Smooth muscle cell (in vitro differentiated cells): ENCODE measurements around the gene MCTP2. TPM values are rescaled to one million over a fixed set of nuclear protein-coding genes. Genes with fewer than 3 reads are reported as not detected.

ENCODE experiments used
- DNase-seq: peaks from one replicate; lab custom pipeline; 2025; ENCODE audit not compliant: unreplicated experiment; lab: John Stamatoyannopoulos, UW
- H2AFZ ChIP-seq: fragments of 200-600 bp; sonication (generic); 2 replicates; pipeline ENCODE4 v1.6.0; 2016; ENCODE audit warnings: antibody characterized with exemption, low read depth, mild to moderate bottlenecking
- H3F3A ChIP-seq: fragments of 200-600 bp; sonication (generic); 2 replicates; pipeline ENCODE4 v1.6.0; 2017; ENCODE audit warnings: antibody characterized with exemption, low read depth
- H3K27ac ChIP-seq: fragments of 200-600 bp; sonication (generic); 2 replicates; pipeline ENCODE4 v1.5.1; 2016; ENCODE audit warnings: low read depth, mild to moderate bottlenecking
- H3K27me3 ChIP-seq: fragments of 200-600 bp; sonication (generic); 2 replicates; pipeline ENCODE4 v1.6.1; 2016; ENCODE audit warnings: low read depth, mild to moderate bottlenecking
- H3K36me3 ChIP-seq: fragments of 200-600 bp; sonication (generic); 2 replicates; pipeline ENCODE4 v1.5.1; 2016; ENCODE audit warnings: low read depth
- H3K4me1 ChIP-seq: fragments of 200-600 bp; sonication (generic); 2 replicates; pipeline ENCODE4 v1.5.1; 2016; ENCODE audit warnings: low read depth
- H3K4me2 ChIP-seq: fragments of 200-600 bp; sonication (generic); 2 replicates; pipeline ENCODE4 v1.6.0; 2016; ENCODE audit warnings: mild to moderate bottlenecking
- H3K4me3 ChIP-seq: fragments of 200-600 bp; sonication (generic); 2 replicates; pipeline ENCODE4 v1.5.1; 2016; ENCODE audit warnings: mild to moderate bottlenecking
- H3K79me2 ChIP-seq: fragments of 200-600 bp; sonication (generic); 2 replicates; pipeline ENCODE4 v1.6.0; 2016; ENCODE audit warnings: low read depth, mild to moderate bottlenecking
- H3K9ac ChIP-seq: fragments of 200-600 bp; sonication (generic); 2 replicates; pipeline ENCODE4 v1.6.0; 2016; ENCODE audit warnings: low read depth
- H3K9me3 ChIP-seq: fragments of 200-600 bp; sonication (generic); replicated peaks from 2 replicates; pipeline ENCODE4 v1.5.1; 2016; ENCODE audit warnings: low read depth
- H4K20me1 ChIP-seq: fragments of 200-600 bp; sonication (generic); 2 replicates; pipeline ENCODE4 v1.6.0; 2016; ENCODE audit warnings: low read depth
- WGBS: methylation state at CpG from one replicate; pipeline ENCODE4 v1.1.7; 2016; ENCODE audit warnings: low lambda C conversion rate; 5-methylcytosine and 5-hydroxymethylcytosine counted together
- polyA plus RNA-seq: library from polyadenylated mRNA; unstranded; fragments of >200 nt; fragmentation: Nextera tagmentation; extraction: Ambion mirVana; gene quantifications from 2 replicates; pipeline ENCODE4 v1.2.1, GENCODE V29; 2016
- total RNA-seq: library from RNA; depleted of rRNA; stranded (reverse); fragments of >200 nt; gene quantifications from 2 replicates; pipeline ENCODE4 v1.2.3, GENCODE V29; 2014
- TF ChIP-seq, protein P1 (sequence below): fragments of 200-600 bp; sonication (generic); IDR thresholded peaks from 2 replicates; pipeline ENCODE4 v1.5.1; 2017; ENCODE audit warnings: borderline replicate concordance, mild to moderate bottlenecking, antibody characterized with exemption; ENCODE audit not compliant: insufficient read depth, poor library complexity, severe bottlenecking

MCTP2 gene
- total and polyA plus RNA-seq, 2 experiments from 2014 or later: 12.1 to 32.1 TPM

DNA sequence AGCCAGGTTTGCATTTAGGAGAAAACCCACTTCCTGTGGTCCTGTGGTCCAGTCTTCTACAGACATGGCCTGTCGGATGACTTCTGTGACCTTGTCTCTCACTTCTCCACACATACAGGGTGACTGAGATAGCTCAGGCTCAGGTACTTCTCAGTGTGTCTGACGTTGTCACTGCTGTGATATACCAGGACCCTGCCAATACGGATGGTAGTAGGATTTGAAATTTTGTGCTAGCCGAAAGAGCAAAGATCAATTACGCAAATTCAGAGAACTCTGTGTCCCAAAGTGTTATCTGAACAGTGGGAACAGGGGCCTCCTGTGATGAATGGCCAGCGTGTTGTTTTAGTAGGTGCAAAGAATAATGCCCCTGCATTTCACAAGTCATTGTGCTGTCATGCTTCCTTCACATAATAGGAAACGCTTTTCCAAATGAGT is 128.9 kb downstream of the MCTP2 start:
- H4K20me1 ChIP-seq: no peaks in the 10 kb centered on the region
- H3K36me3 ChIP-seq: peaks cover 3% of the 10 kb centered on the region
- no peaks in the 10 kb centered on the region for H3K79me2 ChIP-seq
- H3K4me2 ChIP-seq: no peak overlapping the region
- H3K4me1 ChIP-seq: no peaks in the 10 kb centered on the region
- TF ChIP-seq, protein P1, sequence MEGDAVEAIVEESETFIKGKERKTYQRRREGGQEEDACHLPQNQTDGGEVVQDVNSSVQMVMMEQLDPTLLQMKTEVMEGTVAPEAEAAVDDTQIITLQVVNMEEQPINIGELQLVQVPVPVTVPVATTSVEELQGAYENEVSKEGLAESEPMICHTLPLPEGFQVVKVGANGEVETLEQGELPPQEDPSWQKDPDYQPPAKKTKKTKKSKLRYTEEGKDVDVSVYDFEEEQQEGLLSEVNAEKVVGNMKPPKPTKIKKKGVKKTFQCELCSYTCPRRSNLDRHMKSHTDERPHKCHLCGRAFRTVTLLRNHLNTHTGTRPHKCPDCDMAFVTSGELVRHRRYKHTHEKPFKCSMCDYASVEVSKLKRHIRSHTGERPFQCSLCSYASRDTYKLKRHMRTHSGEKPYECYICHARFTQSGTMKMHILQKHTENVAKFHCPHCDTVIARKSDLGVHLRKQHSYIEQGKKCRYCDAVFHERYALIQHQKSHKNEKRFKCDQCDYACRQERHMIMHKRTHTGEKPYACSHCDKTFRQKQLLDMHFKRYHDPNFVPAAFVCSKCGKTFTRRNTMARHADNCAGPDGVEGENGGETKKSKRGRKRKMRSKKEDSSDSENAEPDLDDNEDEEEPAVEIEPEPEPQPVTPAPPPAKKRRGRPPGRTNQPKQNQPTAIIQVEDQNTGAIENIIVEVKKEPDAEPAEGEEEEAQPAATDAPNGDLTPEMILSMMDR: no peak
- H3K27me3 ChIP-seq: no peaks in the 10 kb centered on the region
- no peak overlapping the region for H3K4me3 ChIP-seq
- H3F3A ChIP-seq: no peaks in the 10 kb centered on the region
- H3K27ac ChIP-seq: no peak overlapping the region
- 93% methylated on average over 7 of the region's 7 CpGs for WGBS
- no peaks in the 10 kb centered on the region for H3K9me3 ChIP-seq
- H3K9ac ChIP-seq: no peak overlapping the region
- no peak overlapping the region for H2AFZ ChIP-seq
- DNase-seq: no peak

DNA sequence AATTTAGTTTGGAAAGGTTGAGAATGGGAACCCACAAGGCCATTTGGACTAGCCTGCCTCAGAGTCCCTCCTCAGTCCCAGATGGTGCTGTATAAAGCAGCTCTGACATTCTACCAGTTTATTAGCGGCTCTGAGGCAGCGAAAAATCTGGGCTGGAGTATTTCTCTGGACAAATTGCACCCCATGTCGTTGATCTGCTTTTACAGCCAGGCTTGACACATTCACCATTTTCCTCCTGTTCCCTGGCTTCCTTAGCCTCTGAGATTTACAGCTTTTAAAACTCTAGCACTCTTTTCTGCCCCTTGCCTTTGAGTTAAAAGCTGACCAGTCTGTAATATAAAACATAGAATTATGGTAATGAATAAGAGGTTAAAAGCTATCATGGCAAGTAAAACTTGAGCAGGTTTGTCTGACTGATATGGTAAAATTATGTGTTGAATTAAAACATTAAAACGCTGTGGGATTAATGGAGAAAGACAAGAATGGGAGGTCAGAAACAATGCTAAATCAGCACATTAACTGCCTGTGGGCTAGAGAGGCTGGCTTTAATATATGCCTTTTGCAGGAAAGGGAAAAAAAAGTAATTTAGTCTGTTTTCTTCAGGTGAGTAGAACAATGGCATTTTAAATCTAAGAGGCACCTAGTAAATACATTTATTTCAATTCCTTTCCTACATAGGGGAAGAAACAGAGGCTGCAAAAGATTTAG is 131.2 kb downstream of the MCTP2 start:
- no peaks in the 10 kb centered on the region for H3K9me3 ChIP-seq
- peaks cover 3% of the 10 kb centered on the region for H3K36me3 ChIP-seq
- DNase-seq: no peak
- no peaks in the 10 kb centered on the region for H4K20me1 ChIP-seq
- no peak overlapping the region for H3K4me2 ChIP-seq
- H3K4me3 ChIP-seq: no peak overlapping the region
- WGBS: 46% methylated on average over 4 of the region's 4 CpGs
- H3K4me1 ChIP-seq: no peaks in the 10 kb centered on the region
- TF ChIP-seq, protein P1: no peak
- H3K79me2 ChIP-seq: no peaks in the 10 kb centered on the region
- H2AFZ ChIP-seq: no peak overlapping the region
- no peak overlapping the region for H3K27ac ChIP-seq
- H3K9ac ChIP-seq: no peak overlapping the region
- no peaks in the 10 kb centered on the region for H3F3A ChIP-seq
- H3K27me3 ChIP-seq: no peaks in the 10 kb centered on the region

DNA sequence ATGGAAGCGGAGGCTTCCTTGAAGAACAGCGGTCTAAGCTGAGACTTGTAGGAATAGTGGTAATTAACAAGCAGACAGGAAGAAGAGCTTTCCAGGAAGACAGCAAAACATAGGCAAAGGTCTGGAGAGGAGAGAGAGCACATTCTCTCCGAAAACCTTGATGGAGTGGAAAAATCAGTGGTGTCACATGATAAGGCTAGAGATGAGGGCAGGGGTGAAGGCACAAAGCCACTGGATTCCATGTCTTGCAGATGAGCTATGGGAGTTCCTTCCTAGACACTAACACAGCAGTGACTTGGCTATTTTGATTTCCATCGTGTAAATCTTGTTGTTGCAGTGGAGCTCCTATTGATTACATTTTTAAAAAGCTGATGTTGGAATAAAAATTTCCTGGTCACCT is 132.0 kb downstream of the MCTP2 start:
- Histone ChIP-seq H3K27me3 (no peaks in the 10 kb centered on the region), H3F3A (no peaks in the 10 kb centered on the region), H3K9me3 (no peaks in the 10 kb centered on the region), H2AFZ (no peak overlapping the region), H3K4me1 (no peaks in the 10 kb centered on the region), H3K79me2 (no peaks in the 10 kb centered on the region), H3K4me3 (no peak overlapping the region), H4K20me1 (no peaks in the 10 kb centered on the region), H3K36me3 (peaks cover 3% of the 10 kb centered on the region), H3K27ac (no peak overlapping the region), H3K4me2 (no peak overlapping the region), H3K9ac (no peak overlapping the region)
- TF ChIP-seq, protein P1: no peak
- 84% methylated on average over 4 of the region's 4 CpGs for WGBS
- no peak for DNase-seq

DNA sequence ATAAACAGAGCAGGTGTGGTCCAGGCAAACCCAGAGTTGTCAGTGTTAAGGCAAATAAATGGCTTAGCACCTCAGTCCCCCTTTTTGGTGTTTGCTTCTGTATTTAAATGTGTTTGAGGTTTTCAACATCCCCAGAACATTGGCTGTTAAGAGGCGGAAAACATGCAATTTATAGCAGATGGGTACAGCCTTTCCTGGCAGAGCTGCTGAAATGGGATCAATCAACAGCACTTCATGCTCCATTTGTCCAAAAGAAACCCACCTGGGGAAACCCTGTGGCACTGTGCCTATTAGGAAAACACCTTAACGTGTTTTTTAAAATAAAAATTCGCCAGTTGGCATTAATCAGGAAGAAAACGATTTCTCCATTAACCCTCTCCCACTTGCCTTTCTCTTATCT is 135.4 kb downstream of the MCTP2 start:
- no peak overlapping the region for H3K4me2 ChIP-seq
- H3F3A ChIP-seq: no peaks in the 10 kb centered on the region
- WGBS: 77% methylated on average over 4 of the region's 4 CpGs
- H3K4me3 ChIP-seq: no peak overlapping the region
- H3K36me3 ChIP-seq: no peaks in the 10 kb centered on the region
- no peak overlapping the region for H2AFZ ChIP-seq
- H3K79me2 ChIP-seq: no peaks in the 10 kb centered on the region
- TF ChIP-seq, protein P1: no peak
- no peak overlapping the region for H3K27ac ChIP-seq
- H4K20me1 ChIP-seq: no peaks in the 10 kb centered on the region
- no peak overlapping the region for H3K9ac ChIP-seq
- DNase-seq: no peak
- no peaks in the 10 kb centered on the region for H3K27me3 ChIP-seq
- no peaks in the 10 kb centered on the region for H3K9me3 ChIP-seq
- H3K4me1 ChIP-seq: no peaks in the 10 kb centered on the region
